Measurements from ENCODE around the gene INCENP. TPM values are rescaled to one million over a fixed set of nuclear protein-coding genes. Genes with fewer than 3 reads are reported as not detected.

INCENP gene
- total RNA-seq, 1 donor from 2014 or later, result 26.2 TPM

DNA sequence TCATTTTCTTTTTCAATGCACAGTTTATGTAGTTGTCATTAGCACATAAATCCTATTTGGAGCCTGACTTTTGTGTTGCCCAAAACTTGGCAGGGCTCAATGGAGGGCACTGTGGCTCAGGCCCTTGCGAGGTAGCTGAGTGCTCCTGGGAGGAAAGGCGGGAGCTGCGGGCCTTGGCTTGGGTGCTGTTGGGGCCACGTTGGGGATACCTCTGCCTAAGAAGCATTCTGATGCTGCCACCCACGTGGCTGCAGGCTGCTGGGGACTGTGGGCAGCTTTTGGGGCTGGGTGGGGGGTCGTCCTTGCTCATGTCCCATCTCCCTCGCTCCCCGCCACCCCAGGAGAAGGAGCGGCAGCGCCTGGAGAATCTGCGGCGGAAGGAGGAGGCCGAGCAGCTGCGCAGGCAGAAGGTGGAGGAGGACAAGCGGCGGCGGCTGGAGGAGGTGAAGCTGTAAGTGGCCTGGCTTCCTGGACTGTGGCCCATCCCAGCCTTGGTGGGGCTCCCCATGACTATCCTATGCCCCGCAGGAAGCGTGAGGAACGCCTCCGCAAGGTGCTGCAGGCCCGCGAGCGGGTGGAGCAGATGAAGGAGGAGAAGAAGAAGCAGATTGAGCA lies 20.9 kb downstream of the INCENP start:
- peak; percentile 83 for DNase-seq (ENCODE audit: extremely low spot score, unreplicated experiment)
- Mint-ChIP-seq H3K9me3 (ENCODE audit: unreplicated experiment) (no peaks in the 10 kb centered on the region), H3K36me3 (ENCODE audit: unreplicated experiment) (peaks cover 33% of the 10 kb centered on the region), H3K27me3 (ENCODE audit: unreplicated experiment) (no peaks in the 10 kb centered on the region), H3K27ac (ENCODE audit: unreplicated experiment) (no peak overlapping the region), H3K4me1 (ENCODE audit: unreplicated experiment) (no peaks in the 10 kb centered on the region), H3K4me3 (ENCODE audit: unreplicated experiment) (no peak overlapping the region)
- TF ChIP-seq, protein P1, sequence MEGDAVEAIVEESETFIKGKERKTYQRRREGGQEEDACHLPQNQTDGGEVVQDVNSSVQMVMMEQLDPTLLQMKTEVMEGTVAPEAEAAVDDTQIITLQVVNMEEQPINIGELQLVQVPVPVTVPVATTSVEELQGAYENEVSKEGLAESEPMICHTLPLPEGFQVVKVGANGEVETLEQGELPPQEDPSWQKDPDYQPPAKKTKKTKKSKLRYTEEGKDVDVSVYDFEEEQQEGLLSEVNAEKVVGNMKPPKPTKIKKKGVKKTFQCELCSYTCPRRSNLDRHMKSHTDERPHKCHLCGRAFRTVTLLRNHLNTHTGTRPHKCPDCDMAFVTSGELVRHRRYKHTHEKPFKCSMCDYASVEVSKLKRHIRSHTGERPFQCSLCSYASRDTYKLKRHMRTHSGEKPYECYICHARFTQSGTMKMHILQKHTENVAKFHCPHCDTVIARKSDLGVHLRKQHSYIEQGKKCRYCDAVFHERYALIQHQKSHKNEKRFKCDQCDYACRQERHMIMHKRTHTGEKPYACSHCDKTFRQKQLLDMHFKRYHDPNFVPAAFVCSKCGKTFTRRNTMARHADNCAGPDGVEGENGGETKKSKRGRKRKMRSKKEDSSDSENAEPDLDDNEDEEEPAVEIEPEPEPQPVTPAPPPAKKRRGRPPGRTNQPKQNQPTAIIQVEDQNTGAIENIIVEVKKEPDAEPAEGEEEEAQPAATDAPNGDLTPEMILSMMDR (IDR thresholded peaks at IDR 0.05), result no peak

DNA sequence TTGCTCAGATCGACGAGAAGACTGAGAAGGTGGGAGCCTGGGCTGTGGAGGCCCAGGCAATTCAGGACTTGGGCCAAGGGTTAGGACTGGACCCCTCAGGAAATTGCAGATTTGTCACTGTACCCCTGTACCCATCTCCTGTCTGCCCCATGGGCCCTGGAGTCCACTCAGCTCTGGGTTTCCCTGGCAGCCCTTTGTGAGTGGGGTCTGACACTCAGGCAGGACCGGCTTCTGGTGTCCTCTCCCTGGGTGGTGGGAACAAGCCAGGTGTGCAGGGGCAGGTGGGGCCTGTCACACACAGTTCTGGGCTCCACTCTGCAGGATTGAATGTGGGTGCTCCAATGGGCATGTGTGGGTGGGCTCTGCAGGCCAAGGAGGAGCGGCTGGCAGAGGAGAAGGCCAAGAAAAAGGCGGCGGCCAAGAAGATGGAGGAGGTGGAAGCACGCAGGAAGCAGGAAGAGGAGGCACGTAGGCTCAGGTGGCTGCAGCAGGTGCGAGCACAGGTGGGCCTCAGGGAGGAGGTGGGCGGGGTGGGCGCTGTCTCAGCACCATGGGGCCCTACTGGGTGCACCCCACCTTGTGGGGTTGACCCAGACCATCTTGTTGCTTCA lies 21.6 kb downstream of the INCENP start:
- peak; percentile 78 for DNase-seq (ENCODE audit: extremely low spot score, unreplicated experiment)
- no peaks in the 10 kb centered on the region for H3K27me3 Mint-ChIP-seq (ENCODE audit: unreplicated experiment)
- peaks cover 36% of the 10 kb centered on the region for H3K36me3 Mint-ChIP-seq (ENCODE audit: unreplicated experiment)
- TF ChIP-seq, protein P1 (IDR thresholded peaks at IDR 0.05), result no peak
- no peak overlapping the region for H3K27ac Mint-ChIP-seq (ENCODE audit: unreplicated experiment)
- H3K4me3 Mint-ChIP-seq (ENCODE audit: unreplicated experiment), result no peak overlapping the region
- no peaks in the 10 kb centered on the region for H3K9me3 Mint-ChIP-seq (ENCODE audit: unreplicated experiment)
- H3K4me1 Mint-ChIP-seq (ENCODE audit: unreplicated experiment), result no peaks in the 10 kb centered on the region

DNA sequence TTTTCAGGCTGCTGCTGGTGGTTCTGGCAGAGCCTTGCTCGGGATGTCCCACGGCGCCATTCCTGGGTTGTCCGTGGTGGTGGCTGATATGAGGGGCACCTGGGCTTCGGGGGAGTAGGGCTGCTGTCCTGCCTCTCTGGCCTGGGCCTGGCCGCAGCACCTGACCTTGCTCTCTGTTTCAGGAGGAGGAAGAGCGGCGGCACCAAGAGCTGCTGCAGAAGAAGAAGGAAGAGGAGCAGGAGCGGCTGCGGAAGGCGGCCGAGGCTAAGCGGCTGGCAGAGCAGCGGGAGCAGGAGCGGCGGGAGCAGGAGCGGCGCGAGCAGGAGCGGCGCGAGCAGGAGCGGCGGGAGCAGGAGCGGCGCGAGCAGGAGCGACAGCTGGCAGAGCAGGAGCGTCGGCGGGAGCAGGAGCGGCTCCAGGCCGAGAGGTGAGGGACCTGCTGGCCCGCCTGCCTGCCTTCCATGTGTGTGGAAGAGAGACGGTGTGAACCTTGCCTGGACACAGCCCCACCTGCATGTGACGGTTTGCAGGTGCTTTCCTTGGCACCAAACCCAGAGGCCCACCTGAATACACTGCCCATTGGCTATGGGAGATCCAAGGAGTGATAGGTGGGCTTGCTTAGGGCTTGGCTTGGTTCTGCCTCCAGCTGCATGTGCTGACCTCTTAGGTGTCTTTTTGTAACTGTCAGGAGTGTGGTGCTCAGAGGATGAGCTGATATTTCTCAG lies 22.8 kb downstream of the INCENP start:
- H3K9me3 Mint-ChIP-seq (ENCODE audit: unreplicated experiment), result no peaks in the 10 kb centered on the region
- H3K27ac Mint-ChIP-seq (ENCODE audit: unreplicated experiment), result no peak overlapping the region
- no peaks in the 10 kb centered on the region for H3K4me1 Mint-ChIP-seq (ENCODE audit: unreplicated experiment)
- H3K27me3 Mint-ChIP-seq (ENCODE audit: unreplicated experiment), result no peaks in the 10 kb centered on the region
- DNase-seq (ENCODE audit: extremely low spot score, unreplicated experiment), result peak; percentile 67
- H3K36me3 Mint-ChIP-seq (ENCODE audit: unreplicated experiment), result peaks cover 40% of the 10 kb centered on the region
- TF ChIP-seq, protein P1 (IDR thresholded peaks at IDR 0.05), result no peak
- no peak overlapping the region for H3K4me3 Mint-ChIP-seq (ENCODE audit: unreplicated experiment)

DNA sequence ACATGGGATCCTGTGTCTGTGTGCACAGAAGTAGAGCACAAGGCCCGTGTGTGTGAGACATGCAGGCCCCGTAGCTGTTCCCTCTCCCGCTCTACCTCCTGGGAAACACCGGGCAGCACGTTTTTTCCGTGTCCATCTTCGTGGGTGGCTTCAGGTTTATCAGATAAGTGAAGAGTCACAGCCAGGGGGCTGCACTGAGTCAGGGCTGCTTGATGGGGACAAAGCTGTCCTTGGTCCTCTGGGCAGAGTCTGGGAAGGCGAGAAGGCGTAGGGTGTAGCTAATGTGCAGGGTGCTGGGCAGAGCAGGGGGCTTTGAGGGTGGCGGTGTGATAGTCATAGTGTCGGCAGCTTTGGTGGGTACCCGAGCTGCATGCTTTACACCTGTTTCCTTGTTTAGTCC lies 23.7 kb downstream of the INCENP start:
- H3K9me3 Mint-ChIP-seq (ENCODE audit: unreplicated experiment), result no peaks in the 10 kb centered on the region
- H3K4me1 Mint-ChIP-seq (ENCODE audit: unreplicated experiment), result no peaks in the 10 kb centered on the region
- TF ChIP-seq, protein P1 (IDR thresholded peaks at IDR 0.05), result no peak
- H3K27me3 Mint-ChIP-seq (ENCODE audit: unreplicated experiment), result no peaks in the 10 kb centered on the region
- H3K4me3 Mint-ChIP-seq (ENCODE audit: unreplicated experiment), result no peak overlapping the region
- no peak overlapping the region for H3K27ac Mint-ChIP-seq (ENCODE audit: unreplicated experiment)
- DNase-seq (ENCODE audit: extremely low spot score, unreplicated experiment), result peak; percentile 64
- H3K36me3 Mint-ChIP-seq (ENCODE audit: unreplicated experiment), result peaks cover 40% of the 10 kb centered on the region

Data from osteocyte (in vitro differentiated cells).